Trophoblast cell (in vitro differentiated cells and primary cell): ENCODE results near the gene GTPBP1.
A peak's percentile ranks its signal among the peaks of the same experiment; 100 is the strongest.

Experiments
- DNase-seq, 2 donors: peaks; one replicate each; pipeline ENCODE4 v3.0.0-alpha.2; 2016
- H2AFZ ChIP-seq: 2 replicates; pipeline ENCODE4 v1.6.1; 2013; ENCODE audit warnings: low read length, moderate library complexity, mild to moderate bottlenecking; ENCODE audit not compliant: insufficient read depth, poor library complexity
- H2AK5ac ChIP-seq: 2 replicates; pipeline ENCODE4 v1.6.1; 2013; ENCODE audit warnings: mild to moderate bottlenecking, low read length
- H2BK120ac ChIP-seq: 2 replicates; pipeline ENCODE4 v1.6.1; 2013; ENCODE audit warnings: low read length, mild to moderate bottlenecking, moderate library complexity; ENCODE audit not compliant: insufficient read depth, poor library complexity
- H2BK12ac ChIP-seq: 2 replicates; pipeline ENCODE4 v1.6.1; 2013; ENCODE audit warnings: mild to moderate bottlenecking, low read length, moderate library complexity
- H2BK5ac ChIP-seq: 2 replicates; pipeline ENCODE4 v1.6.1; 2013; ENCODE audit warnings: low read length, low read depth, moderate library complexity, mild to moderate bottlenecking; ENCODE audit not compliant: poor library complexity
- H3K14ac ChIP-seq: 2 replicates; pipeline ENCODE4 v1.6.1; 2013; ENCODE audit warnings: mild to moderate bottlenecking, low read length
- H3K18ac ChIP-seq: 2 replicates; pipeline ENCODE4 v1.6.1; 2013; ENCODE audit warnings: mild to moderate bottlenecking, low read length
- H3K23ac ChIP-seq: 2 replicates; pipeline ENCODE4 v1.6.1; 2013; ENCODE audit warnings: low read length
- H3K27ac ChIP-seq: 2 replicates; pipeline ENCODE4 v1.5.1; 2013; ENCODE audit warnings: low read depth, mild to moderate bottlenecking, inconsistent platforms, low read length, moderate library complexity
- H3K27me3 ChIP-seq: 2 replicates; pipeline ENCODE4 v1.6.1; 2013; ENCODE audit warnings: inconsistent platforms, mild to moderate bottlenecking, low read length, moderate library complexity; ENCODE audit not compliant: insufficient read depth
- H3K36me3 ChIP-seq, 2 experiments: 1 replicate in 1 of 2; 2 replicates in 1 of 2; pipeline ENCODE4 v1.6.1; 2013; ENCODE audit warnings: low read length in 2 of 2, mild to moderate bottlenecking in 2 of 2, moderate library complexity in 1 of 2; ENCODE audit not compliant: insufficient read depth in 2 of 2, control insufficient read depth in 1 of 2
- H3K4ac ChIP-seq: 2 replicates; pipeline ENCODE4 v1.6.1; 2013; ENCODE audit warnings: low read depth, mild to moderate bottlenecking, low read length, moderate library complexity
- H3K4me1 ChIP-seq, 2 experiments: 1 replicate in 1 of 2; 2 replicates in 1 of 2; pipeline ENCODE4 v1.6.1; 2013; ENCODE audit warnings: low read length in 2 of 2, mild to moderate bottlenecking in 2 of 2, moderate library complexity in 1 of 2; ENCODE audit not compliant: insufficient read depth in 2 of 2, control insufficient read depth in 1 of 2
- H3K4me2 ChIP-seq: 2 replicates; pipeline ENCODE4 v1.6.1; 2013; ENCODE audit warnings: inconsistent platforms, mild to moderate bottlenecking, low read length, moderate library complexity
- H3K4me3 ChIP-seq: 2 replicates; pipeline ENCODE4 v1.5.1; 2013; ENCODE audit warnings: mild to moderate bottlenecking, low read depth, low read length, inconsistent platforms
- H3K79me1 ChIP-seq: one replicate; pipeline ENCODE4 v1.6.1; 2013; ENCODE audit warnings: low read length
- H3K79me2 ChIP-seq: 2 replicates; pipeline ENCODE4 v1.6.1; 2013; ENCODE audit warnings: low read length, mild to moderate bottlenecking; ENCODE audit not compliant: control insufficient read depth, insufficient read depth, poor library complexity
- H3K9ac ChIP-seq: 2 replicates; pipeline ENCODE4 v1.6.1; 2013; ENCODE audit warnings: mild to moderate bottlenecking, low read length
- H3K9me3 ChIP-seq: 2 replicates; pipeline ENCODE4 v1.6.1; 2013; ENCODE audit warnings: low read depth, mild to moderate bottlenecking, control low read depth, inconsistent platforms, low read length; ENCODE audit not compliant: insufficient read depth
- H4K12ac ChIP-seq: 2 replicates; pipeline ENCODE4 v1.6.1; 2013; ENCODE audit warnings: low read depth, mild to moderate bottlenecking, low read length, moderate library complexity
- H4K8ac ChIP-seq: 2 replicates; pipeline ENCODE4 v1.6.1; 2013; ENCODE audit warnings: low read depth, mild to moderate bottlenecking, low read length, moderate library complexity
- H4K91ac ChIP-seq: one replicate; pipeline ENCODE4 v1.6.1; 2013; ENCODE audit warnings: low read depth, mild to moderate bottlenecking, low read length, moderate library complexity
- WGBS: extraction: QIAGEN DNeasy Blood & Tissue Kit; methylation state at CpG from one replicate; pipeline ENCODE4 v1.1.7; 2013; ENCODE audit warnings: missing lambda C conversion rate; ENCODE audit not compliant: insufficient read length, insufficient coverage; ENCODE audit errors: extremely low coverage; 5-methylcytosine and 5-hydroxymethylcytosine counted together

GTPBP1 gene

GRCh38 chr22:38674888-38675287 lies 30.9 kb upstream of the GTPBP1 start:
- no CpG with 5 or more reads among the region's 5 CpGs for WGBS
- no peak overlapping the region for H3K18ac ChIP-seq
- no peak overlapping the region for H3K9ac ChIP-seq
- no peak overlapping the region for H3K4me2 ChIP-seq
- H3K27me3 ChIP-seq, result no peaks in the 10 kb centered on the region
- H2BK5ac ChIP-seq, result no peak overlapping the region
- no peak overlapping the region for H3K14ac ChIP-seq
- H3K27ac ChIP-seq, result no peak overlapping the region
- no peak overlapping the region for H3K4me3 ChIP-seq
- H2BK120ac ChIP-seq, result no peak overlapping the region
- no peaks in the 10 kb centered on the region for H3K4me1 ChIP-seq
- H4K12ac ChIP-seq, result no peak overlapping the region
- H4K91ac ChIP-seq, result no peak overlapping the region
- H2AK5ac ChIP-seq, result no peak overlapping the region
- H3K23ac ChIP-seq, result no peak overlapping the region
- H2BK12ac ChIP-seq, result no peak overlapping the region
- H4K8ac ChIP-seq, result no peak overlapping the region
- H3K4ac ChIP-seq, result no peak overlapping the region
- no peaks in the 10 kb centered on the region for H3K9me3 ChIP-seq
- H3K36me3 ChIP-seq, result peaks cover 12 to 18% of the 10 kb centered on the region in 2 experiments
- no peak for DNase-seq
- no peaks in the 10 kb centered on the region for H3K79me1 ChIP-seq
- no peak overlapping the region for H2AFZ ChIP-seq
- no peaks in the 10 kb centered on the region for H3K79me2 ChIP-seq

- Histone ChIP-seq H4K12ac (no peak overlapping the region), H3K4me1 (no peaks in the 10 kb centered on the region), H3K4me2 (no peak overlapping the region), H3K9me3 (no peaks in the 10 kb centered on the region), H3K27ac (no peak overlapping the region), H3K27me3 (no peaks in the 10 kb centered on the region), H3K4ac (no peak overlapping the region), H4K8ac (no peak overlapping the region), H3K9ac (no peak overlapping the region), H3K18ac (no peak overlapping the region), H2BK120ac (no peak overlapping the region), H2AK5ac (no peak overlapping the region), H4K91ac (no peak overlapping the region), H3K79me1 (no peaks in the 10 kb centered on the region), H3K36me3 (peaks cover 12 to 17% of the 10 kb centered on the region in 2 experiments), H3K4me3 (no peak overlapping the region), H3K79me2 (no peaks in the 10 kb centered on the region), H2BK12ac (no peak overlapping the region), H2BK5ac (no peak overlapping the region), H3K14ac (no peak overlapping the region), H3K23ac (no peak overlapping the region), H2AFZ (no peak overlapping the region)
- no peak for DNase-seq
- WGBS, result no CpG with 5 or more reads among the region's 3 CpGs
Observed at GRCh38 chr22:38675833-38676232, 29.9 kb upstream of the GTPBP1 start.

- peak within 1 kb of the TSS; percentile 93 for H3K4ac ChIP-seq
- WGBS, result no CpG with 5 or more reads among the region's 60 CpGs
Observed at GRCh38 chr22:38681582-38682335, 24.0 kb upstream of the GTPBP1 start, which contains the start of gene TOMM22. Gene TOMM22, plus strand, starts transcription at chr22:38681957. Its CDS starts 22 bp downstream, at chr22:38681979.

GRCh38 chr22:38684895-38685294 lies 20.8 kb upstream of the GTPBP1 start:
- H3K9ac ChIP-seq, result no peak overlapping the region
- H2BK5ac ChIP-seq, result no peak overlapping the region
- no peak overlapping the region for H3K14ac ChIP-seq
- no peak overlapping the region for H3K4me3 ChIP-seq
- no peak overlapping the region for H4K12ac ChIP-seq
- H4K91ac ChIP-seq, result no peak overlapping the region
- peaks cover 5 to 8% of the 10 kb centered on the region in 2 experiments for H3K4me1 ChIP-seq
- H3K18ac ChIP-seq, result no peak overlapping the region
- H3K79me2 ChIP-seq, result peaks cover 3% of the 10 kb centered on the region
- WGBS, result no CpG with 5 or more reads among the region's 9 CpGs
- H3K27me3 ChIP-seq, result no peaks in the 10 kb centered on the region
- no peak overlapping the region for H2BK120ac ChIP-seq
- no peak overlapping the region for H3K23ac ChIP-seq
- H2BK12ac ChIP-seq, result no peak overlapping the region
- H2AFZ ChIP-seq, result no peak overlapping the region
- H2AK5ac ChIP-seq, result no peak overlapping the region
- H3K4me2 ChIP-seq, result no peak overlapping the region
- no peak for DNase-seq
- no peak overlapping the region for H3K4ac ChIP-seq
- H4K8ac ChIP-seq, result no peak overlapping the region
- peaks cover 4% of the 10 kb centered on the region for H3K79me1 ChIP-seq
- no peak overlapping the region for H3K27ac ChIP-seq
- H3K36me3 ChIP-seq, result peaks cover 36 to 54% of the 10 kb centered on the region in 2 experiments
- H3K9me3 ChIP-seq, result no peaks in the 10 kb centered on the region

More at GRCh38 chr22:38681582-38682335, 24.0 kb upstream of the GTPBP1 start, which contains the start of gene TOMM22:
- Histone ChIP-seq H2BK120ac (no peak within 1 kb of the TSS), H3K18ac (peak within 1 kb of the TSS; percentile 67), H3K23ac (no peak within 1 kb of the TSS), H3K9ac (peak within 1 kb of the TSS; percentile 100), H2BK12ac (no peak within 1 kb of the TSS), H3K4me3 (peak within 1 kb of the TSS; percentile 100), H4K8ac (peak within 1 kb of the TSS; percentile 99), H3K79me2 (peaks cover 3% of the 10 kb centered on the region), H2AK5ac (peak within 1 kb of the TSS; percentile 57), H2AFZ (peak within 1 kb of the TSS; percentile 92), H3K36me3 (peaks cover 22 to 29% of the 10 kb centered on the region in 2 experiments), H2BK5ac (peak within 1 kb of the TSS; percentile 0), H4K91ac (peak within 1 kb of the TSS; percentile 74), H3K14ac (peak within 1 kb of the TSS; percentile 95), H3K9me3 (no peaks in the 10 kb centered on the region), H3K4me1 (peaks cover 5 to 8% of the 10 kb centered on the region in 2 experiments), H4K12ac (peak within 1 kb of the TSS; percentile 98), H3K79me1 (peaks cover 4% of the 10 kb centered on the region), H3K27ac (no peak within 1 kb of the TSS), H3K27me3 (no peaks in the 10 kb centered on the region), H3K4me2 (peak within 1 kb of the TSS; percentile 94)
- peak; percentile 86 to 89 for DNase-seq
